ENCODE measurements around the gene RNF212. TPM values are rescaled to one million over a fixed set of nuclear protein-coding genes. Genes with fewer than 3 reads are reported as not detected.
"Not testable (repeated sequence)": the region's sequence is repeated elsewhere in the genome, so short reads cannot be mapped to it uniquely, and the experiment has no call there.

RNF212 gene
- total RNA-seq, 1 donor from 2014 or later: 0.62 TPM

- H3K36me3 Mint-ChIP-seq (ENCODE audit: low read depth): no peaks in the 10 kb centered on the region
- H3K27ac Mint-ChIP-seq: no peak overlapping the region
- H3K27me3 Mint-ChIP-seq (ENCODE audit: low read depth): peaks cover 15% of the 10 kb centered on the region
- H3K9me3 Mint-ChIP-seq: no peaks in the 10 kb centered on the region
- intact Hi-C loops (cut with micrococcal nuclease): no loop called here
- no peak overlapping the region for H3K4me3 Mint-ChIP-seq (ENCODE audit: low read depth)
- peaks cover 2% of the 10 kb centered on the region for H3K4me1 Mint-ChIP-seq (ENCODE audit: low read depth)
- DNase-seq (ENCODE audit: low spot score): no peak
Observed at GRCh38 chr4:1047106-1047975, 66.0 kb downstream of the RNF212 start.

DNA sequence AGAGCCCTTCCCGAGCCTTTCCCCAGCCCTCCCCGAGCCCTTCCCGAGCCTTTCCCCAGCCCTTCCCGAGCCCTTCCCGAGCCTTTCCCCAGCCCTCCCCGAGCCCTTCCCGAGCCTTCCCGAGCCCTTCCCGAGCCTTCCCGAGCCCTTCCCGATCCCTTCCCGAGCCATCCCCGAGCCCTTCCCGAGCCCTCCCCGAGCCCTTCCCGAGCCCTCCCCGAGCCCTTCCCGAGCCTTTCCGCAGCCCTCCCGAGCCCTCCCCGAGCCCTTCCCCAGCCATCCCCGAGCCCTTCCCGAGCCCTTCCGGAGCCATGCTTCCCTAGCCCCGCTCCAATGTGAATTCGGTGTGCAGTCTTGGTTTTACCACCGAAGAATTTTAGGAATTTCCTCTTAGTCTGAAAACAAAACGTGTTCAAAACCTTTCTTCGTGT lies 66.8 kb downstream of the RNF212 start:
- H3K27me3 Mint-ChIP-seq (ENCODE audit: low read depth): peaks cover 15% of the 10 kb centered on the region
- DNase-seq (ENCODE audit: low spot score); H3K27ac Mint-ChIP-seq; H3K4me3 Mint-ChIP-seq (ENCODE audit: low read depth); H3K9me3 Mint-ChIP-seq; H3K36me3 Mint-ChIP-seq (ENCODE audit: low read depth); H3K4me1 Mint-ChIP-seq (ENCODE audit: low read depth); intact Hi-C loops (cut with micrococcal nuclease): not testable (repeated sequence)

DNA sequence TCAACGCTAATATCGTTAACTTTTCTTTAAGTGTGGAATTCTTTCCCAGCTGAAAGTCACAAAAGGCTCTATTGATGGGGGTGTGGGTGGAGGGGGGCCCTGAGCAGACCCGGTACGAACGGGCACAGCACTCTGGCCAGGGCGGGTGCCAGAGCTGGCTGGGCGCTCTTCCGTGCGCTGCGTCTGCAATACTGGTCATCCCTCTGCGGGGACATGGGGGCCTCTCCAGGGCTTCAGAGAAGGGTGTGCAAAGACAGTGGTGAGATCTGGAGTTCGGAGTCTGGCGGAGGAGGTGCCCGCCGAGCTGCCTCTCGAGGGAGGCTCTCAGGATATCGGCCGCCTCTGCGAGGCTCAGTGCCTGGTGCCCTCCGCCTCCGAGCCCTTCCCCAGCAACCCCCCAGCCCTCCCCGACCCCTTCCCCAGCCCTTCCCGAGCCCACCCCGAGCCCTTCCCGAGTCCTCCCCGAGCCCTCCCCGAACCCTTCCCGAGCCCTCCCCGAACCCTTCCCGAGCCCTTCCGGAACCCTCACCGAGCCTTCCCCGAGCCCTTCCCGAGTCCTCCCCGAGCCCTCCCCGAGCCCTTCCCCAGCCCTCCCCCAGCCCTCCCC lies 67.7 kb downstream of the RNF212 start:
- no peaks in the 10 kb centered on the region for H3K9me3 Mint-ChIP-seq
- no peak for DNase-seq (ENCODE audit: low spot score)
- H3K4me1 Mint-ChIP-seq (ENCODE audit: low read depth): peaks cover 2% of the 10 kb centered on the region
- H3K27me3 Mint-ChIP-seq (ENCODE audit: low read depth): peaks cover 15% of the 10 kb centered on the region
- intact Hi-C loops (cut with micrococcal nuclease): no loop called here
- no peaks in the 10 kb centered on the region for H3K36me3 Mint-ChIP-seq (ENCODE audit: low read depth)
- no peak overlapping the region for H3K4me3 Mint-ChIP-seq (ENCODE audit: low read depth)
- H3K27ac Mint-ChIP-seq: no peak overlapping the region

DNA sequence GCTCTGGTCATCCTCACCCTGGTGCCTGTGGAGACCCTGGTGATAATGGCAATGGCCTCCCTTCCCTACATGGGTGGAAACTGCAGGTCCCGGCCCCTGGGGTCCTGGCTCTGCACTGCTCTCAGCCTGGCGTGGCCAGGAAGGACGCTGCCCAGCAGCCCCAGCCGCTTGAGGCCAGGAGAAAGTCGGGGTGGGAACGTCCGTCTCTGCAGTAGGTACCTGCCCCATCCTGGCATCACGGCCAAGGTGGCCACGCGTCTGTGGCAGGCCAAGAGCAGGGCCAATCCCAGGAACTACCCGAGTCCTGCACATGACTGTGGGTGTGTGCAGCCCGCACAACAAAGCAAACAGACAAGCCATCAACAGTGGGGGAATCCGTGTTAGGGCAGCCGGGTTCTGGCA lies 68.2 kb downstream of the RNF212 start:
- intact Hi-C loops (cut with micrococcal nuclease): no loop called here
- Mint-ChIP-seq H3K27ac (no peak overlapping the region), H3K4me1 (ENCODE audit: low read depth) (peaks cover 2% of the 10 kb centered on the region), H3K4me3 (ENCODE audit: low read depth) (no peak overlapping the region), H3K9me3 (no peaks in the 10 kb centered on the region), H3K36me3 (ENCODE audit: low read depth) (no peaks in the 10 kb centered on the region), H3K27me3 (ENCODE audit: low read depth) (peaks cover 15% of the 10 kb centered on the region)
- DNase-seq (ENCODE audit: low spot score): no peak

DNA sequence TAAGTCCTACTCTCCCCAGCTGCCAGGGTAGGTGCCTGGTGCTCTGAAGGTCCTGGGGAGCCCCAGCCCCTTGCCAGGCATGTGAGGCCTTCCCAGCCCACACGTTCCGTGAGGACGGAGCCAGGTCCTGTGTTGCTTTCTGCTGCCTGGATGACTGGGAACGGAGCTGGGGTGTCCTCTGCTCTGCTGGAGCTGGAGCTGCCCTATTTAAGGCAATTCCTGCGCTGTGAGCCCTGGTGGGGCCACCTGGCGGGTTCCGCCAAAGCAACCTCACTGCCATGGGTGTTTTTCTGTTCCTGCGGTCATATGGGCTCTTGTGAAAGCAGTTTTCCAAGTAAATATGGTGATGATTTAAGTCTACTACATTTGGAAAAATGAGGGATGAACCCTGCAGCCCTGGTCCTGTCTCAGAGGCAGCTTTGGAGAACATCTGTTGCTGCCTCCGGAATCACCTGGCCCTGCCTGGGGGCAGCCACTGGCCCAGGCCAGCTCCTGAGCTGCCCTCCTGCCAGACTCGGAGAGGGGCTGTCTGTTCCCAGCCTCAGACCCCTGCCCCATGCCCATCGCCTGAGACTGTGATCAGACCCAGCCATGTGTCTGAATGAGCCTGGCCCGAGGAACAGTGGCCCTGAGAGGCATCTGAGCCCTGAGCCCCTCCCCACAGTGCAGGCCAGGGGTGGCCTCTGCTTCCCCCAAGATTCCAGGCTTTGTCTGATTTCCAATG lies 68.7 kb downstream of the RNF212 start:
- Mint-ChIP-seq H3K36me3 (ENCODE audit: low read depth) (no peaks in the 10 kb centered on the region), H3K27ac (no peak overlapping the region), H3K4me1 (ENCODE audit: low read depth) (peaks cover 2% of the 10 kb centered on the region), H3K9me3 (no peaks in the 10 kb centered on the region), H3K4me3 (ENCODE audit: low read depth) (no peak overlapping the region), H3K27me3 (ENCODE audit: low read depth) (peaks cover 15% of the 10 kb centered on the region)
- no peak for DNase-seq (ENCODE audit: low spot score)
- intact Hi-C loops (cut with micrococcal nuclease): no loop called here

DNA sequence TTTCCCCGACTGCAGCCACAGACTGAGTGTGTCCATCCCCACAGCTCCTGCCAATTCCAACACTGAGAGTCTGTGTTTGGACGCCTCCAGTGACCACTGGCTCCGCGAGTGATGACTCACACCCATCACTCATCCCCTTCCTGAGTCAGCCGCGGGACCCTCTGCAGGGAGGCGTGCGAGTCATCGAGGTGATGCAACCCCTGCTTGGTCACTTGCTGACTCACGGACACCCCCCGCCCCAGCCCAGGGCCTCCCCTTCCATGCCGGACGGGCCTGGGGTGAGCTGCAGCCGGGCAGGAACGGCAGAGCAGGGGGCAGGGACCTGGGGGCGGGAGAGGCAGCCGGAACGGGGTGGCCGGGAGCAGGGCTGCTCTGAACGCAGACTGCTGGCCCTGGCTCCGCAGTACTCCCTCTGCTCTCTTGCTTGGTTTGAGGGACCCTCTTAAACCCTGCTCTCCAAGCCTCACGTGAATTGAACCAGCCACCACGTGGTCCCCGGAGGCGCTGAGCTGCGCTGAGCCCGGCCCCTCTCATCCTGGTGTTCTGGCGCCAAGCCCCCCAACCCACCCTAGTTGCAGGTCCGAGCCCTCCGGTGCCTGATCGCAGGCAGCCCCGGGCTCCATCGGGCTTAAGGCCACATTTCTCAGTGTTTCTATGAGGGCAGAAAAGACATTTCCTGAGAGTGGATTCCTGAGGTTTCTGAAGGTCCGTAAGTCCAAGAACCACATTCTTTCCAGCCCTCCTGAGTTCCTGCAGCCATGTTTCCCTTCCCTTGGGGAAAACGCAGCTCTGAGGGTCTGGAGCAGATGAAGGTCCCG lies 69.5 kb downstream of the RNF212 start:
- H3K4me1 Mint-ChIP-seq (ENCODE audit: low read depth): peaks cover 2% of the 10 kb centered on the region
- H3K27ac Mint-ChIP-seq: no peak overlapping the region
- no peaks in the 10 kb centered on the region for H3K9me3 Mint-ChIP-seq
- intact Hi-C loops (cut with micrococcal nuclease): no loop called here
- H3K36me3 Mint-ChIP-seq (ENCODE audit: low read depth): no peaks in the 10 kb centered on the region
- H3K4me3 Mint-ChIP-seq (ENCODE audit: low read depth): no peak overlapping the region
- peaks cover 15% of the 10 kb centered on the region for H3K27me3 Mint-ChIP-seq (ENCODE audit: low read depth)
- no peak for DNase-seq (ENCODE audit: low spot score)

DNA sequence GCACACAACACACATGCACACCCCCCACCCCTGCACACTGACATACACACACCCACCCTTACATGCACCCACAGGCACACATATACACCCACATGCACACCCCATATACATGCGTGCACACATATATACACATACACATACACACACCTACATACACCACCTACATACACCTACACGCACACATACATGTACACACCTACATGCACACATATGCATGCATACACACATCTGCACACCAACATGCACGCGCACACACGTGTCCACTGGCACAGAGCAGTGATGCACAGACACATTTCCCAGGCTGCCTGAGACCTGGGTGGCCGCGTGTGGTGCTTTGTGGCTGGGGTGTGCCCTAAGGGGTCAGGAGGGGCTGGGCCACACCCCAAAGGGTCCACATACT lies 70.2 kb downstream of the RNF212 start:
- DNase-seq (ENCODE audit: low spot score): no peak
- no peaks in the 10 kb centered on the region for H3K36me3 Mint-ChIP-seq (ENCODE audit: low read depth)
- H3K9me3 Mint-ChIP-seq: no peaks in the 10 kb centered on the region
- peaks cover 2% of the 10 kb centered on the region for H3K4me1 Mint-ChIP-seq (ENCODE audit: low read depth)
- no peak overlapping the region for H3K4me3 Mint-ChIP-seq (ENCODE audit: low read depth)
- intact Hi-C loops (cut with micrococcal nuclease): no loop called here
- H3K27ac Mint-ChIP-seq: no peak overlapping the region
- H3K27me3 Mint-ChIP-seq (ENCODE audit: low read depth): peaks cover 15% of the 10 kb centered on the region

DNA sequence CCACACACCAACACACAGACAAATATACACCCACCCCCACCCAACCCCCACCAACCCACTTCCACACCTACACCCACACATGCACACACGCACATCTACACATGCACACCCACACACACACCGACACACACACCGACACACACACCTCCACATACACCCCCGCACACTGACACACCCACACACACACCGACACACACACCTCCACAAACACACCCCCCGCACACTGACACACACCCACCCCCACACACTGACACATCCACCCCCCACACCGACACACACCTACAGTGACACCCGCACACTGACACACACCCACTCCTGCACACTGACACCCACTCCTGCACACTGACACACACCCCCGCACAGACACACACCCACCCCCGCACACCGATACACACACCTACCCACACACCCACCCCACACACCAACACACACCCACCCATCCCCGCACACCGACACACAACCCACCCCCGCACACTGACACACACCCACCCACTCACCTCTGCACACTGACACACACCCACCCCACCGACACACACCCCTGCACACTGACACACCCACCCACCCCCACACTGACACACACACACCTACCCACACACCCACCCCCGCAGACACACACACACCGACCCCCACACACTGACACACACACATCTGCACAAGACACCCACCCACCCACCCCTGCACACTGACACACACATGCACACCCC lies 70.9 kb downstream of the RNF212 start:
- no peak overlapping the region for H3K27ac Mint-ChIP-seq
- no peak for DNase-seq (ENCODE audit: low spot score)
- peaks cover 2% of the 10 kb centered on the region for H3K4me1 Mint-ChIP-seq (ENCODE audit: low read depth)
- H3K4me3 Mint-ChIP-seq (ENCODE audit: low read depth): no peak overlapping the region
- H3K9me3 Mint-ChIP-seq: no peaks in the 10 kb centered on the region
- peaks cover 12% of the 10 kb centered on the region for H3K27me3 Mint-ChIP-seq (ENCODE audit: low read depth)
- H3K36me3 Mint-ChIP-seq (ENCODE audit: low read depth): no peaks in the 10 kb centered on the region
- intact Hi-C loops (cut with micrococcal nuclease): no loop called here

DNA sequence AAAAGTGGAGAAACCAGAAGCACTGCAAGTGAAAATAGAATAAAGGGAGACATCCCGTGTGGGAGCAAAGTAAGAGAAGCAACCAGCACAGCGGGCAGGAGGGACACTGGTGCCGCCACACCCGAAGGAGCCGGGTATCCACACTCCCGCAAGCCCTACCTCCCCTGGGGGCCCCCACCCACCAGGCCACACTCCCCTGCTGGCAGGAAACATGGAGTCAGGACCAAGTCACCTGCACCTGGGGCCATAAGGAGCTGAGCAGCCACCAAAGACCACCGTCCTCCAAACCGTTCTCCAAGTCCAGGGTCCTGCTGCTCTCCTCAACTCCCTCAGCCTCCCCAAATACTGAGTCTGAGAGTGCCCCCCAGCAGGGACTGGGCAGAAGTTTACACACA lies 71.4 kb downstream of the RNF212 start:
- H3K36me3 Mint-ChIP-seq (ENCODE audit: low read depth): no peaks in the 10 kb centered on the region
- H3K4me1 Mint-ChIP-seq (ENCODE audit: low read depth): no peaks in the 10 kb centered on the region
- H3K4me3 Mint-ChIP-seq (ENCODE audit: low read depth): no peak overlapping the region
- no peaks in the 10 kb centered on the region for H3K9me3 Mint-ChIP-seq
- no peak for DNase-seq (ENCODE audit: low spot score)
- H3K27ac Mint-ChIP-seq: no peak overlapping the region
- peaks cover 9% of the 10 kb centered on the region for H3K27me3 Mint-ChIP-seq (ENCODE audit: low read depth)
- intact Hi-C loops (cut with micrococcal nuclease): no loop called here

GRCh38 chr4:1041147-1041935 lies 72.0 kb downstream of the RNF212 start:
- H3K9me3 Mint-ChIP-seq: no peaks in the 10 kb centered on the region
- peaks cover 6% of the 10 kb centered on the region for H3K27me3 Mint-ChIP-seq (ENCODE audit: low read depth)
- no peaks in the 10 kb centered on the region for H3K4me1 Mint-ChIP-seq (ENCODE audit: low read depth)
- no peak for DNase-seq (ENCODE audit: low spot score)
- no peak overlapping the region for H3K4me3 Mint-ChIP-seq (ENCODE audit: low read depth)
- no peak overlapping the region for H3K27ac Mint-ChIP-seq
- intact Hi-C loops (cut with micrococcal nuclease): no loop called here
- no peaks in the 10 kb centered on the region for H3K36me3 Mint-ChIP-seq (ENCODE audit: low read depth)

- peaks cover 4% of the 10 kb centered on the region for H3K27me3 Mint-ChIP-seq (ENCODE audit: low read depth)
- no peak overlapping the region for H3K4me3 Mint-ChIP-seq (ENCODE audit: low read depth)
- no peak for DNase-seq (ENCODE audit: low spot score)
- intact Hi-C loops (cut with micrococcal nuclease): no loop called here
- no peak overlapping the region for H3K27ac Mint-ChIP-seq
- no peaks in the 10 kb centered on the region for H3K9me3 Mint-ChIP-seq
- H3K36me3 Mint-ChIP-seq (ENCODE audit: low read depth): no peaks in the 10 kb centered on the region
- H3K4me1 Mint-ChIP-seq (ENCODE audit: low read depth): no peaks in the 10 kb centered on the region
Observed at GRCh38 chr4:1040344-1041146, 72.8 kb downstream of the RNF212 start.

Data from activated T-helper 2 cell treated with anti-CD3 and anti-CD28 coated beads, Interferon-gamma antibody, Interleukin-2, Interleukin-4, amounts not matched to agents 10 μg/mL and 5 μg/mL and 100 μg/mL, durations not matched to agents 14 hours and 24 hours and 36 hours (primary cell).